Stimulated activated CD4-positive, alpha-beta T cell treated with anti-CD3 and anti-CD28 coated beads, Interleukin-1b, Interleukin-23, amount 100 ng/mL, for 4 hours (primary cell): ENCODE results near the gene IL1RAPL1.

Source experiments
- DNase-seq, 2 donors: peaks; one replicate each; pipeline ENCODE4 v3.0.0-alpha.2; 2020; ENCODE audit warnings: low read depth in 2 of 2

Gene IL1RAPL1

GRCh38 chrX:29640106-29640505 lies 1052.9 kb downstream of the IL1RAPL1 start:
- DNase-seq = no peak

GRCh38 chrX:29641461-29641860 lies 1054.2 kb downstream of the IL1RAPL1 start:
- DNase-seq = no peak

GRCh38 chrX:29643181-29643580 lies 1055.9 kb downstream of the IL1RAPL1 start:
- DNase-seq = no peak

GRCh38 chrX:29648161-29648560 lies 1060.9 kb downstream of the IL1RAPL1 start:
- no peak for DNase-seq

- no peak for DNase-seq
These were observed 1065.2 kb downstream of the IL1RAPL1 start for GRCh38 chrX:29652484-29652883.

- no peak for DNase-seq
These were observed 1066.5 kb downstream of the IL1RAPL1 start for GRCh38 chrX:29653721-29654120.

GRCh38 chrX:29659911-29660310 lies 1072.7 kb downstream of the IL1RAPL1 start:
- DNase-seq = no peak

GRCh38 chrX:29661290-29661689 lies 1074.0 kb downstream of the IL1RAPL1 start:
- DNase-seq = no peak

- no peak for DNase-seq
These were observed 1074.9 kb downstream of the IL1RAPL1 start for GRCh38 chrX:29662101-29662500.

GRCh38 chrX:29662759-29663503 lies 1075.7 kb downstream of the IL1RAPL1 start:
- DNase-seq = no peak

- DNase-seq = no peak
These were observed 1078.3 kb downstream of the IL1RAPL1 start for GRCh38 chrX:29665532-29665931.

- DNase-seq = no peak
These were observed 1079.1 kb downstream of the IL1RAPL1 start for GRCh38 chrX:29666366-29666765.

GRCh38 chrX:29671421-29671820 lies 1084.2 kb downstream of the IL1RAPL1 start:
- no peak for DNase-seq

- DNase-seq = no peak
These were observed 1100.4 kb downstream of the IL1RAPL1 start for GRCh38 chrX:29687687-29688086.

GRCh38 chrX:29690061-29690460 lies 1102.8 kb downstream of the IL1RAPL1 start:
- DNase-seq = no peak

- DNase-seq = no peak
These were observed 1103.8 kb downstream of the IL1RAPL1 start for GRCh38 chrX:29691044-29691443.

- DNase-seq = no peak
These were observed 1106.7 kb downstream of the IL1RAPL1 start for GRCh38 chrX:29693912-29694311.

- no peak for DNase-seq
These were observed 1112.0 kb downstream of the IL1RAPL1 start for GRCh38 chrX:29699239-29699638.

GRCh38 chrX:29707088-29707487 lies 1119.8 kb downstream of the IL1RAPL1 start:
- DNase-seq = no peak

- no peak for DNase-seq
These were observed 1133.9 kb downstream of the IL1RAPL1 start for GRCh38 chrX:29721152-29721551.

- no peak for DNase-seq
These were observed 1137.1 kb downstream of the IL1RAPL1 start for GRCh38 chrX:29724316-29724715.

- DNase-seq = no peak
These were observed 1139.6 kb downstream of the IL1RAPL1 start for GRCh38 chrX:29726811-29727210.

- DNase-seq = no peak
These were observed 1141.4 kb downstream of the IL1RAPL1 start for GRCh38 chrX:29728639-29729038.

GRCh38 chrX:29744966-29745365 lies 1157.7 kb downstream of the IL1RAPL1 start:
- no peak for DNase-seq
